ENCODE results near the gene ZNF804B. TPM values are rescaled to one million over a fixed set of nuclear protein-coding genes. Genes with fewer than 3 reads are reported as not detected.

The ZNF804B gene
- total RNA-seq, 1 donor from 2014 or later = not detected

DNA sequence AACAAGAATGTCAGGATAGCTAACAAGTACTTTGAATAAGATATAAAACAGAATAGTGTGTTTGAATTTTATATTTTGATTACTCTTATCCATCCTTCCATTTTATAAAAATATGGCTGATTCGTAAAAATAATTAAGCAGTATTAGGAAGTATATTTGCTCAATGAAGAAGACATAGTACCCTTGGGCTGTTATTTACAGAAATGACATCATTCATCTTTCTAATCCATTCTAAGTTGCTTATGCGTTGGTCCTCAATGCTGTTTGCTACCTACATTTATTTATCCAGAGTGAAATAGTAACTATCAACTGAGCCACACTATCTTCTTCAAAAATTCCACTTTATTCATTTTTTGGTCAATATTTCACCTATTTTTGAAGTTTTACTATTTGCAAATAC, 2.1 kb upstream of the ZNF804B start:
- Histone ChIP-seq H3K9me3 (no peaks in the 10 kb centered on the region), H3K36me3 (no peaks in the 10 kb centered on the region), H3K4me1 (peaks cover 10% of the 10 kb centered on the region), H3K4me3 (no peak overlapping the region), H3K27me3 (ENCODE audit: low read depth) (peaks cover 44% of the 10 kb centered on the region), H3K27ac (no peak overlapping the region)
- intact Hi-C loops (cut with DNase I) = no loop called here
- DNase-seq = no peak
- TF ChIP-seq, protein P1, sequence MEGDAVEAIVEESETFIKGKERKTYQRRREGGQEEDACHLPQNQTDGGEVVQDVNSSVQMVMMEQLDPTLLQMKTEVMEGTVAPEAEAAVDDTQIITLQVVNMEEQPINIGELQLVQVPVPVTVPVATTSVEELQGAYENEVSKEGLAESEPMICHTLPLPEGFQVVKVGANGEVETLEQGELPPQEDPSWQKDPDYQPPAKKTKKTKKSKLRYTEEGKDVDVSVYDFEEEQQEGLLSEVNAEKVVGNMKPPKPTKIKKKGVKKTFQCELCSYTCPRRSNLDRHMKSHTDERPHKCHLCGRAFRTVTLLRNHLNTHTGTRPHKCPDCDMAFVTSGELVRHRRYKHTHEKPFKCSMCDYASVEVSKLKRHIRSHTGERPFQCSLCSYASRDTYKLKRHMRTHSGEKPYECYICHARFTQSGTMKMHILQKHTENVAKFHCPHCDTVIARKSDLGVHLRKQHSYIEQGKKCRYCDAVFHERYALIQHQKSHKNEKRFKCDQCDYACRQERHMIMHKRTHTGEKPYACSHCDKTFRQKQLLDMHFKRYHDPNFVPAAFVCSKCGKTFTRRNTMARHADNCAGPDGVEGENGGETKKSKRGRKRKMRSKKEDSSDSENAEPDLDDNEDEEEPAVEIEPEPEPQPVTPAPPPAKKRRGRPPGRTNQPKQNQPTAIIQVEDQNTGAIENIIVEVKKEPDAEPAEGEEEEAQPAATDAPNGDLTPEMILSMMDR (IDR thresholded peaks at IDR 0.05) = no peak
- ATAC-seq = no peak

DNA sequence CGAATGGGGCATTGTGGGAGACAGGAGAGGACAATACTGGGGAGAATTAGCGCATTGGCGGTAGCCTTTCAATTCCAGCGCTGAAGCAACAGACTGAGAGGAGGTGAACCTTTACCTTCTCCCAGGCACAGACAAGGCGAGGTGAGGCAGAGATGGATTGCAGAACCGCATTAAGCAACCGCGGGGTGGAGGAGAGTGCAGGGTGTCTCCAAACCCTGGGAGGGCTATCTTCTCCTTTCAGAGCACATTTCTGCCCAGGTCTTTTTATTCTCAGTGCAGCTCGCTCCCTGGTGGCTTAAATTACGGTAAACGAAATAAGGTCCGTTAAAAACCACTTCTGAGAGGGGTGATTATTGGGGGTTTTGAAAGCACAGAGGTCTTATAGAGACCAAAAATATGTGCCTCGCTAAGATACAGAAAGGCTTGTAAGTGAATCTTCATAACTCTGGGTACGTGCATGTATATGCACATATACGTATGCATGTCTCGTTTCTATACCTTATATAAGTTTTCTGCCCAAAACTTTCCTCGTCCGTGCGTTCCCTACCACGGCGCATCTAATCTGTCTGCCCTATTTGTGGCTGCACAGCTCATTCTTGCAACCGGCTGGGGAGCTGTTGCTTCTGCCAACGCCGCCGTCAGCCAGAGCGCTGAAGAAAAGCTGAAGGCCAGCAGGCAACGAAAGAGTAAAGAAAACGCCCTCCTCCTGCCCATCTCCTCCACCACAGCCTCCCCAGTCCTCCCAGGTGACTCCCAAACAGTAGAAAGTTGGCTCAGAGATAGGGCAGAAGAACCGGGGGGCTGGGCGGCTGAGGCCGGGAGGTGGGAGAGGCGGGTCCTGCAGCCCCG, 895 bp upstream of the ZNF804B start:
- no peaks in the 10 kb centered on the region for H3K36me3 ChIP-seq
- TF ChIP-seq, protein P1 (IDR thresholded peaks at IDR 0.05) = no peak
- ATAC-seq = peak; percentile 37 to 62
- H3K27me3 ChIP-seq (ENCODE audit: low read depth) = peaks cover 44% of the 10 kb centered on the region
- H3K27ac ChIP-seq = no peak overlapping the region
- H3K4me3 ChIP-seq = peak overlapping the region; percentile 29
- H3K4me1 ChIP-seq = peaks cover 10% of the 10 kb centered on the region
- no peak for DNase-seq
- no peaks in the 10 kb centered on the region for H3K9me3 ChIP-seq
- intact Hi-C loops (cut with DNase I) = no loop called here

DNA sequence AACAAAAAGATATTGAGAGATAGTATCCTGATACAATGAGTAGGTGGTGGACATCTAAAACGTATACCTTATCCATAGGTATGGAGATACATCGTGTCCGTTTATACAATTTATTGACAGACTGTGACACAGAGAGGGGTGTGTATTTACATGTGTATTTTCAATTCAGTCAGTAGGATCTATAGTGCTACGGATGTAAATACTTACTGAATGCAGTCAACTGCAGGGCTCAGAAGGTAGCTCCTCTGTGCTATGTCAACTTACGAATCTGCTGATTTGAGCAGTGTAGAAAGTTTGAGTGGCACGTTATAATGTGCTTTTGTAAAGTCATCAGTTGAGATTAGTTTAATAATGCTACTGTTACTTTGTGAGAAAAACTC, 626 bp downstream of the ZNF804B start:
- Histone ChIP-seq H3K4me3 (no peak overlapping the region), H3K27me3 (ENCODE audit: low read depth) (peaks cover 44% of the 10 kb centered on the region)

DNA sequence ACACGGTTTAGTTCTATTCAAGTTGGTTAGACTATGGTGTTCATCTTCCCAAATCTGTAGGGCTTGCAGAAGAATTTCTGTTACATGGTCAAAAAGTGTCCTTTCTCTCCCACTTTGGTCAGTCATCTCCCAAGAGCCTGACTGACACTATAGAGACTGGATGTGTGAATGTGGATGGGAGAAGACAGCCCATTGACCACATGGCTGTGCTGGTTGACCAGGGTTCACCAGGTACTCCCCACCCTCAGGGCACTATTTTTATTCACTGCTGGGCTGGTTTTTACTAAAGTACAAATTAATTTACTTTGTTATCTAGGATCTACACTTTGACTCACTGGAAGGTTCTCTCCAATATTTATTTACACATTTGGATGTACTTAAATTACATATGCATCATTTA, 2.3 kb downstream of the ZNF804B start:
- H3K27ac ChIP-seq = no peak overlapping the region
- H3K36me3 ChIP-seq = no peaks in the 10 kb centered on the region
- no peak for ATAC-seq
- H3K9me3 ChIP-seq = no peaks in the 10 kb centered on the region
- H3K27me3 ChIP-seq (ENCODE audit: low read depth) = peaks cover 29% of the 10 kb centered on the region
- DNase-seq = no peak
- peaks cover 10% of the 10 kb centered on the region for H3K4me1 ChIP-seq
- TF ChIP-seq, protein P1 (IDR thresholded peaks at IDR 0.05) = no peak
- intact Hi-C loops (cut with DNase I) = no loop called here
- H3K4me3 ChIP-seq = no peak overlapping the region

More for the DNA sequence above, 626 bp downstream of the ZNF804B start:
- Histone ChIP-seq H3K36me3 (no peaks in the 10 kb centered on the region), H3K4me1 (peaks cover 10% of the 10 kb centered on the region), H3K9me3 (no peaks in the 10 kb centered on the region), H3K27ac (no peak overlapping the region)
- intact Hi-C loops (cut with DNase I) = no loop called here
- DNase-seq (no peak), ATAC-seq (no peak)
- TF ChIP-seq, protein P1 (IDR thresholded peaks at IDR 0.05) = no peak

DNA sequence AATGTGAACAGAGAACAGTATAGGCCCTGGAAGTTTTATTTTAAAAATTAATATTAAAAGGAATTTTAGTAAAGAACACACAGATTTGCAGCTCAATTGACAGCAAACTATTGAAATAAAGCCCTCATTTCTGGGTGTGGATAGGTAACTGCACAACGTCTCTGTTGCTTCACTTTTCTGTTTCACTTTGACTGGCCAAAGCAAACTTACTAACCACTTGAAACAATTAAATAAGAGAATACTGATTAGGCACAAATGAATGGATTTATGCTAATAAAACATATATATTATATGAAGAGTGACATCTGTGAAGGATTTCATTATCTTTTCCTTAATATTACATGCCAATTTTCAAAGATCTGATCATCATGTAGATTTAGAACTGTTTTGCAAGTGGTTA, 11.9 kb downstream of the ZNF804B start:
- H3K4me3 ChIP-seq = no peak overlapping the region
- TF ChIP-seq, protein P1 (IDR thresholded peaks at IDR 0.05) = no peak
- ATAC-seq (no peak), DNase-seq (no peak)
- no peaks in the 10 kb centered on the region for H3K4me1 ChIP-seq
- no peaks in the 10 kb centered on the region for H3K9me3 ChIP-seq
- intact Hi-C loops (cut with DNase I) = no loop called here
- H3K27me3 ChIP-seq (ENCODE audit: low read depth) = no peaks in the 10 kb centered on the region
- no peak overlapping the region for H3K27ac ChIP-seq
- no peaks in the 10 kb centered on the region for H3K36me3 ChIP-seq
